ENCODE measurements around the gene PCNT.

PCNT gene

DNA sequence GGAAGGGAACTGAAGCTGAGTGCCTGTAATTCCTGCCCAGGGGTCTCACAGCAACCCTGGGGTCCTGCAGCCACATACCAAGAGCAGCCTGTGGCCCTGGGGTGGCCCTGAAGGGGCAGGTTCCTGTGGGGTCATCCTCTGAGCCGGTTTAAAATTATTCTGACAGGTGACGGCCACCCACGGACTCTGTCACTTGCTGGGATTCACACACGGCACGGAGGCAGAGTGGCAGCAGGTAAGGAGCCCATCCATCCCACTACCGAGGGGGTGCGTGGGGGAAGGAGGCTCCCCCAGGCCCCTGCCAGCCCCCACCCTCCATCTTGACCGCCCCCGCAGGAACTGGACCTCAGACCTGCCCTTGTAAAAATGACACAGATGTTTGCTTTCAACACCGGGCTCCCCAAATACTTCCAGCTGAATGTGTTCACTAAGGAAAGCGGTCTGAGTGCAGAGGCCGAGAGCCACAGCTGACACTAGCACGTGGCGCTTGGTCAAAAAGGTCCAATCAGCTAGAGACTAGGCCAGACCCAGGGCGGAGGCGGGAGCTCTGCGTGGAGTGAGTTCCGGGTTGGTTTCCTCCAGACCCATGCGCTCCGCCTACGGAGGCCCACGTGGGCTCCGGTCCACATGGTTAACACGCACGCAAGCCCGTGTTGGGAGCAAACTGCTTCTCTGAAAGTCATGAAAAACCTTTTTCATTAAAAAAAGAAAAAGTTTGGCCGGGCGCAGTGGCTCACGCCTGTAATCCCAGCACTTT lies 27.8 kb upstream of the PCNT start:
- H3K9me3 ChIP-seq (ENCODE audit: insufficient read depth, low read length): no peaks in the 10 kb centered on the region
- H4K20me1 ChIP-seq (ENCODE audit: low read depth, low read length): no peaks in the 10 kb centered on the region
- TF ChIP-seq, protein P1, sequence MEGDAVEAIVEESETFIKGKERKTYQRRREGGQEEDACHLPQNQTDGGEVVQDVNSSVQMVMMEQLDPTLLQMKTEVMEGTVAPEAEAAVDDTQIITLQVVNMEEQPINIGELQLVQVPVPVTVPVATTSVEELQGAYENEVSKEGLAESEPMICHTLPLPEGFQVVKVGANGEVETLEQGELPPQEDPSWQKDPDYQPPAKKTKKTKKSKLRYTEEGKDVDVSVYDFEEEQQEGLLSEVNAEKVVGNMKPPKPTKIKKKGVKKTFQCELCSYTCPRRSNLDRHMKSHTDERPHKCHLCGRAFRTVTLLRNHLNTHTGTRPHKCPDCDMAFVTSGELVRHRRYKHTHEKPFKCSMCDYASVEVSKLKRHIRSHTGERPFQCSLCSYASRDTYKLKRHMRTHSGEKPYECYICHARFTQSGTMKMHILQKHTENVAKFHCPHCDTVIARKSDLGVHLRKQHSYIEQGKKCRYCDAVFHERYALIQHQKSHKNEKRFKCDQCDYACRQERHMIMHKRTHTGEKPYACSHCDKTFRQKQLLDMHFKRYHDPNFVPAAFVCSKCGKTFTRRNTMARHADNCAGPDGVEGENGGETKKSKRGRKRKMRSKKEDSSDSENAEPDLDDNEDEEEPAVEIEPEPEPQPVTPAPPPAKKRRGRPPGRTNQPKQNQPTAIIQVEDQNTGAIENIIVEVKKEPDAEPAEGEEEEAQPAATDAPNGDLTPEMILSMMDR (IDR thresholded peaks at IDR 0.05; ENCODE audit: insufficient read depth, low read length, poor library complexity, severe bottlenecking): no peak
- no peak for TF ChIP-seq EZH2phosphoT487 (conservative IDR thresholded peaks at IDR 0.05; ENCODE audit: low read length)
- H3K36me3 ChIP-seq (ENCODE audit: low read length): peaks cover 10% of the 10 kb centered on the region; the same call in 1 of the 2 replicates
- no peak overlapping the region for H3K4me2 ChIP-seq (ENCODE audit: low read depth, low read length, poor library complexity, severe bottlenecking)
- no peak overlapping the region for H3K9ac ChIP-seq (ENCODE audit: low read length)
- H3K27ac ChIP-seq (ENCODE audit: low read depth, low read length): no peak overlapping the region
- H3K79me2 ChIP-seq (ENCODE audit: insufficient read depth, low read length): no peaks in the 10 kb centered on the region
- no peak overlapping the region for H2AFZ ChIP-seq (ENCODE audit: low read depth, low read length, severe bottlenecking)
- no peaks in the 10 kb centered on the region for H3K27me3 ChIP-seq (ENCODE audit: low read length)
- no peaks in the 10 kb centered on the region for H3K9me2 ChIP-seq (replicated peaks; ENCODE audit: insufficient read depth, low read length)
- no peaks in the 10 kb centered on the region for H3F3A ChIP-seq (ENCODE audit: insufficient read depth)
- no peak overlapping the region for H3K4me3 ChIP-seq (ENCODE audit: insufficient read depth, low read length, poor library complexity, severe bottlenecking)

DNA sequence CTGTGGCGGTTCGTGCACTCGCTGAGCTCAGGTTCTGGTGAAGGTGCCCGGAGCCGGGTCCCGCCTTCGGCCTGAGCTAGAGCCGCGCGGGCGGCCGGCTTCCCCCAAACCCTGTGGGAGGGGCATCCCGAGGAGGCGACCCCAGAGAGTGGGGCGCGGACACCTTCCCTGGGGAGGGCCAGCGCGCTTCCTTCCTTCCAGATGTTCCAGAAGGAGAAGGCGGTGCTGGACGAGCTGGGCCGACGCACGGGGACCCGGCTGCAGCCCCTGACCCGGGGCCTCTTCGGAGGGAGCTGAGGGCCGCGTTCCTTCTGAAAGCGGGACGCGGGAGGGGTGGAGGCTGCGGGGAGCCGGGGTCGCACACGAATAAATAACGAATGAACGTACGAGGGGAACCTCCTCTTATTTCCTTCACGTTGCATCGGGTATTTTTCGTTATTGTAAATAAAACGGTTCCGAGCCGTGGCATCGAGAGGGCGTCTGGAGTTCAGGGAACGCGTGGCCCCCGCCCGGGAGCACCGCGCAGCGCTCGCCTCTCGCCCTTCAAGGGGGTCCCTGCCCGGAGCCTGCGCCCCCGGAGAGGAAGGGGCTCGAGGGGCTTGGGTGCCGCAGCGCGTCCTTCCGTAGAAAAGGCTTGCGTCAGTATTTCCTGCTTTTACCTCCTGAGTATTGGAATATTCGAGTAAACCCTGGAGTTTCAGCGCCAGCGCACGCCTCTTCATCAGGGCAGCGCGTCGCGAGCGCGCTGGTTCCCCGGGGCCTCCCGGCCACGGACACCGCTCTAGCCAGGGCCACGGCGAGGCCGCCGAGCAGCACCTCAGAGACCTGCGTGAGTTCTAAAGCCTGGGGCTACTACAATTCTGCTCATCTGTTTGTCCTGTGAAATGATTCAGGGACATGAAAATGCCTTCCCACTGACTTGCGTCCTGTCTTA lies 26.4 kb upstream of the PCNT start:
- Histone ChIP-seq H3K9me3 (ENCODE audit: insufficient read depth, low read length) (no peaks in the 10 kb centered on the region), H3K4me3 (ENCODE audit: insufficient read depth, low read length, poor library complexity, severe bottlenecking) (no peak overlapping the region), H3K36me3 (ENCODE audit: low read length) (peaks cover 4% of the 10 kb centered on the region; the same call in 1 of the 2 replicates), H3K27ac (ENCODE audit: low read depth, low read length) (no peak overlapping the region), H4K20me1 (ENCODE audit: low read depth, low read length) (no peaks in the 10 kb centered on the region), H3K9ac (ENCODE audit: low read length) (no peak overlapping the region), H2AFZ (ENCODE audit: low read depth, low read length, severe bottlenecking) (no peak overlapping the region), H3K4me2 (ENCODE audit: low read depth, low read length, poor library complexity, severe bottlenecking) (no peak overlapping the region), H3F3A (ENCODE audit: insufficient read depth) (no peaks in the 10 kb centered on the region), H3K9me2 (replicated peaks; ENCODE audit: insufficient read depth, low read length) (no peaks in the 10 kb centered on the region), H3K79me2 (ENCODE audit: insufficient read depth, low read length) (no peaks in the 10 kb centered on the region), H3K27me3 (ENCODE audit: low read length) (no peaks in the 10 kb centered on the region)
- TF ChIP-seq, protein P1 (IDR thresholded peaks at IDR 0.05; ENCODE audit: insufficient read depth, low read length, poor library complexity, severe bottlenecking): no peak
- TF ChIP-seq EZH2phosphoT487 (conservative IDR thresholded peaks at IDR 0.05; ENCODE audit: low read length): no peak

DNA sequence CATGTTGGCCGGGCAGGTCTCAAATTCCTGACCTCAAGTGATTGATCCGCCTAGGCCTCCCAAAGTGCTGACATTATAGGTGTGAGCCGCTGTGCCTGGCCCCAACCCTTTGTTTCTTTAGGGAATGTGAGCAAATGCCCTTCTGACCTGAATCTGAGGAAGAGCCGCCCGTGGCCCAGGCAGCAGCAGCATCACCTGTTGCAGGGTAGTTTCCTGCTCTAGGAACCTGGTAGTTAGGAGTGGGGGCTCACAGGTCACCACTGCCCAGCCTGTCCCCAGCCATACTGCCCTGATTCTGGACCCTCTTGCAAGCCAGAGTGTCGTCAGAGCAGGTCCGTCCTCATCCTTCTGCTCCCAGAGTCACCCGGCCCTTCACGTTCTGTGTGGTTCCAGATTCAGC lies 24.8 kb upstream of the PCNT start:
- TF ChIP-seq, protein P1 (IDR thresholded peaks at IDR 0.05; ENCODE audit: insufficient read depth, low read length, poor library complexity, severe bottlenecking): no peak
- TF ChIP-seq EZH2phosphoT487 (conservative IDR thresholded peaks at IDR 0.05; ENCODE audit: low read length): no peak
- no peaks in the 10 kb centered on the region for H4K20me1 ChIP-seq (ENCODE audit: low read depth, low read length)
- H3K36me3 ChIP-seq (ENCODE audit: low read length): peaks cover 4% of the 10 kb centered on the region; the same call in 1 of the 2 replicates
- no peaks in the 10 kb centered on the region for H3K79me2 ChIP-seq (ENCODE audit: insufficient read depth, low read length)
- H3K4me2 ChIP-seq (ENCODE audit: low read depth, low read length, poor library complexity, severe bottlenecking): no peak overlapping the region
- no peaks in the 10 kb centered on the region for H3K27me3 ChIP-seq (ENCODE audit: low read length)
- no peak overlapping the region for H2AFZ ChIP-seq (ENCODE audit: low read depth, low read length, severe bottlenecking)
- H3F3A ChIP-seq (ENCODE audit: insufficient read depth): no peaks in the 10 kb centered on the region
- no peaks in the 10 kb centered on the region for H3K9me2 ChIP-seq (replicated peaks; ENCODE audit: insufficient read depth, low read length)
- H3K27ac ChIP-seq (ENCODE audit: low read depth, low read length): no peak overlapping the region
- H3K4me3 ChIP-seq (ENCODE audit: insufficient read depth, low read length, poor library complexity, severe bottlenecking): no peak overlapping the region
- no peaks in the 10 kb centered on the region for H3K9me3 ChIP-seq (ENCODE audit: insufficient read depth, low read length)
- H3K9ac ChIP-seq (ENCODE audit: low read length): no peak overlapping the region

Data from SU-DHL-6 (cell line).